Glutamatergic neuron (in vitro differentiated cells): ENCODE results near the gene IL17A. TPM values are rescaled to one million over a fixed set of nuclear protein-coding genes. Genes with fewer than 3 reads are reported as not detected.
A peak's percentile ranks its signal among the peaks of the same experiment; 100 is the strongest.

ENCODE experiments used
- DNase-seq: peaks from one replicate; pipeline ENCODE4 v3.0.0; 2022
- H3K27ac Mint-ChIP-seq: one replicate; pipeline ENCODE4 v1.8.0; 2020; ENCODE audit warnings: mild to moderate bottlenecking, mixed read lengths, inconsistent platforms; ENCODE audit not compliant: unreplicated experiment
- H3K27me3 Mint-ChIP-seq: one replicate; pipeline ENCODE4 v1.8.0; 2020; ENCODE audit warnings: mild to moderate bottlenecking, moderate library complexity, mixed read lengths, inconsistent platforms; ENCODE audit not compliant: unreplicated experiment
- H3K36me3 Mint-ChIP-seq: one replicate; pipeline ENCODE4 v1.8.0; 2020; ENCODE audit warnings: mild to moderate bottlenecking, mixed read lengths, inconsistent platforms; ENCODE audit not compliant: unreplicated experiment
- H3K4me1 Mint-ChIP-seq: one replicate; pipeline ENCODE4 v1.8.0; 2020; ENCODE audit warnings: mild to moderate bottlenecking, low read depth, mixed read lengths, inconsistent platforms; ENCODE audit not compliant: unreplicated experiment
- H3K4me3 Mint-ChIP-seq: one replicate; pipeline ENCODE4 v1.8.0; 2020; ENCODE audit warnings: mild to moderate bottlenecking, mixed read lengths, inconsistent platforms; ENCODE audit not compliant: unreplicated experiment
- H3K9me3 Mint-ChIP-seq: one replicate; pipeline ENCODE4 v1.8.0; 2020; ENCODE audit warnings: mild to moderate bottlenecking, moderate library complexity, mixed read lengths, inconsistent platforms; ENCODE audit not compliant: unreplicated experiment
- microRNA-seq: library from miRNA; unstranded; fragments of <30 nt; microRNA quantifications from one replicate; pipeline ENCODE4, GENCODE V29; 2020; ENCODE audit not compliant: unreplicated experiment
- total RNA-seq: library from RNA; stranded (reverse); fragmentation: NEBNext Ultra II Directional; extraction: Animal tissue kit (Norgen Biotek cat#: 25700); gene quantifications from one replicate; pipeline ENCODE4 v1.2.1, GENCODE V29; 2021; ENCODE audit not compliant: unreplicated experiment
- TF ChIP-seq, protein P1 (sequence below): fragments of 200-600 bp; sonication (generic); IDR thresholded peaks from one replicate; pipeline ENCODE4 v1.5.0; 2021; ENCODE audit not compliant: partially characterized antibody, unreplicated experiment

The IL17A gene
- total RNA-seq, 1 donor from 2014 or later = not detected

DNA sequence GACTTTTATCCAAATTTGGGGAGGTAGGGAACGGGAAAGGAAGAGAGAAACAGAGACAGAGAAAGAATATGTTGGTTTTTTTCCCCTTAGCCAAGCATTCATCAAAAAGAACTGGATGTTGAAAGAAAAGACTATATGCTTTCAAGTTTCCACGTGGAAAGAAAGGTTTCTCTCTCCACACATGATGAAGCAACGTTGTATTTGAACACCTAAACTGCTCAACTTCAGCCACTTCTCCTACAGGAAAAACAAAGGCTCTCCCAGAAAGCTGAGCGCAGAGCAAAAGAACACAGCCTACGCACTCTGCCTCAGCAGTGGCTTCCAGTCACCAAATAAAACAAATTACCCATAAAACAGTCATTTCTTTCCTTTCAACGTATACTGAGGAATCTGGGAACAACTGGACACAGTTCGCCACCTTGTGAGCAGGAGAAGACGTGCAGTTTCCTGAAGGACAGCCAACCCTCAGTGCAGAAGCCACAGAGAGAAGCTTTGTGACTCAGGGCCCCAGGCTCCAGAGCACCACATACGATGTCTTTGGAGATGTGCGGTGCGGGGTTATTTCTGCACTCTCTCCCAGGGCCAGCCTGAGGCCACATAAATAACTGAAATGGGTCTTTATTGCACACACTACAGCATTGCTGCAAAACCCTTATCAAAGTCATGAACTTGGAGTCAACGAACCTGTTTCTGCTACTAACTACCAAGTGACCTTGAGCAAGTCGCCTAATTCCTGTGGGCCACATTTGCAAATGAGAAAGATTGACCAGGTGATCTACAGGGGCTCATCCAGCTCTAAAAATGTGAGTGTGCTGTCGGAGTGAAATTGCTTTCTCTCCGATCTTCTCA lies 48.0 kb downstream of the IL17A start:
- Mint-ChIP-seq H3K4me3 (no peak overlapping the region), H3K4me1 (no peaks in the 10 kb centered on the region), H3K9me3 (no peaks in the 10 kb centered on the region), H3K36me3 (no peaks in the 10 kb centered on the region), H3K27ac (no peak overlapping the region), H3K27me3 (peaks cover 1% of the 10 kb centered on the region)
- peak; percentile 22 for DNase-seq
- TF ChIP-seq, protein P1, sequence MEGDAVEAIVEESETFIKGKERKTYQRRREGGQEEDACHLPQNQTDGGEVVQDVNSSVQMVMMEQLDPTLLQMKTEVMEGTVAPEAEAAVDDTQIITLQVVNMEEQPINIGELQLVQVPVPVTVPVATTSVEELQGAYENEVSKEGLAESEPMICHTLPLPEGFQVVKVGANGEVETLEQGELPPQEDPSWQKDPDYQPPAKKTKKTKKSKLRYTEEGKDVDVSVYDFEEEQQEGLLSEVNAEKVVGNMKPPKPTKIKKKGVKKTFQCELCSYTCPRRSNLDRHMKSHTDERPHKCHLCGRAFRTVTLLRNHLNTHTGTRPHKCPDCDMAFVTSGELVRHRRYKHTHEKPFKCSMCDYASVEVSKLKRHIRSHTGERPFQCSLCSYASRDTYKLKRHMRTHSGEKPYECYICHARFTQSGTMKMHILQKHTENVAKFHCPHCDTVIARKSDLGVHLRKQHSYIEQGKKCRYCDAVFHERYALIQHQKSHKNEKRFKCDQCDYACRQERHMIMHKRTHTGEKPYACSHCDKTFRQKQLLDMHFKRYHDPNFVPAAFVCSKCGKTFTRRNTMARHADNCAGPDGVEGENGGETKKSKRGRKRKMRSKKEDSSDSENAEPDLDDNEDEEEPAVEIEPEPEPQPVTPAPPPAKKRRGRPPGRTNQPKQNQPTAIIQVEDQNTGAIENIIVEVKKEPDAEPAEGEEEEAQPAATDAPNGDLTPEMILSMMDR = no peak

Small RNA genes within 50 kb of the gene (microRNA-seq; reads per million reads assigned to microRNA genes)
- 0.41 reads per million for gene MIR133B
- gene MIR206 = 336 reads per million, percentile 84 among the genes with 10 or more reads in this experiment

Other genes starting within 250 kb of the IL17A start
- 0.02 TPM for gene PKHD1, start 98.8 kb upstream of the IL17A start, total RNA-seq
- not detected for gene IL17F, start 58.1 kb downstream of the IL17A start, total RNA-seq
- gene MCM3, start 98.4 kb downstream of the IL17A start, total RNA-seq = 21.5 TPM
- 2.7 TPM for gene PAQR8, start 175.8 kb downstream of the IL17A start, total RNA-seq
- gene EFHC1, start 234.0 kb downstream of the IL17A start, total RNA-seq = 25.6 TPM